Mammary epithelial cell (primary cell): Measurements from ENCODE around the gene BSPRY.
"Not testable (repeated sequence)": the region's sequence is repeated elsewhere in the genome, so short reads cannot be mapped to it uniquely, and the experiment has no call there.

Experiments
- CTCF ChIP-seq, 2 donors: IDR thresholded peaks in 1 of 2; conservative IDR thresholded peaks in 1 of 2; 2 replicates each; pipeline ENCODE4 v1.5.1; 2011 to 2012; ENCODE audit warnings: inconsistent platforms in 2 of 2, low read length in 2 of 2, mild to moderate bottlenecking in 2 of 2, control low read depth in 1 of 2, low read depth in 1 of 2; ENCODE audit not compliant: insufficient read depth in 1 of 2; ENCODE audit errors: extremely low read depth in 1 of 2
- EZH2 ChIP-seq: IDR thresholded peaks from 2 replicates; pipeline ENCODE4 v1.6.1; 2012; ENCODE audit warnings: low read length, inconsistent platforms, borderline replicate concordance

- TF ChIP-seq EZH2; CTCF (conservative IDR thresholded peaks at IDR 0.05 in 1 of 2, IDR thresholded peaks at IDR 0.05 in 1 of 2; ENCODE audit: extremely low read depth in 1 of 2, insufficient read depth in 1 of 2, low read depth in 1 of 2, low read length in 2 of 2): not testable (repeated sequence)
These were observed 30.5 kb downstream of the BSPRY start for GRCh38 chr9:113379829-113380210.
